ENCODE data around the gene TAF6L. TPM values are rescaled to one million over a fixed set of nuclear protein-coding genes. Genes with fewer than 3 reads are reported as not detected.

The TAF6L gene
- total RNA-seq, 1 donor from 2014 or later: 39.4 TPM

DNA sequence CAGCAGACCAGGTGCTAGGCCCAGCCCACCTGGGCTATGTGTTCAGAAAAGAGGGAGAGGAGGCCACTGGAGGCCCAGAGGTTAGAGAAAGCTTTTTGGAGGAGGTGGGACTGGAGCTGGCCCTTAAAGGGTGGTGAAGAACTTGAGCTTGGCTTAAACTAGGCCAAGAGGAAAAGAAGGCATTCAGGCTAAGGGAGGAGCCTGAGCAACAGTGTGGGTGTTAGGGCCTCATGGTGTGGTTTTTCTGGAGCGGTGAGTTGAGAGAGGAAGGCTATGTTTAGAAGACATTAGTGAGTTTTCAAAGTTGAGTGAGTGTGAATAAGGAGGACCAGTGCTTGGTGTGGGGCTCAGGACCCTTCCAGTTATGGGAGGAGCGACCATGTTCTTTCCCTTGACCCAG lies 6.2 kb downstream of the TAF6L start:
- H3K4me3 Mint-ChIP-seq (ENCODE audit: unreplicated experiment): no peak overlapping the region
- no peak for DNase-seq
- no peaks in the 10 kb centered on the region for H3K4me1 Mint-ChIP-seq (ENCODE audit: low read depth, unreplicated experiment)
- no peaks in the 10 kb centered on the region for H3K27me3 Mint-ChIP-seq (ENCODE audit: unreplicated experiment)
- peaks cover 4% of the 10 kb centered on the region for H3K9me3 Mint-ChIP-seq (ENCODE audit: unreplicated experiment)
- TF ChIP-seq, protein P1, sequence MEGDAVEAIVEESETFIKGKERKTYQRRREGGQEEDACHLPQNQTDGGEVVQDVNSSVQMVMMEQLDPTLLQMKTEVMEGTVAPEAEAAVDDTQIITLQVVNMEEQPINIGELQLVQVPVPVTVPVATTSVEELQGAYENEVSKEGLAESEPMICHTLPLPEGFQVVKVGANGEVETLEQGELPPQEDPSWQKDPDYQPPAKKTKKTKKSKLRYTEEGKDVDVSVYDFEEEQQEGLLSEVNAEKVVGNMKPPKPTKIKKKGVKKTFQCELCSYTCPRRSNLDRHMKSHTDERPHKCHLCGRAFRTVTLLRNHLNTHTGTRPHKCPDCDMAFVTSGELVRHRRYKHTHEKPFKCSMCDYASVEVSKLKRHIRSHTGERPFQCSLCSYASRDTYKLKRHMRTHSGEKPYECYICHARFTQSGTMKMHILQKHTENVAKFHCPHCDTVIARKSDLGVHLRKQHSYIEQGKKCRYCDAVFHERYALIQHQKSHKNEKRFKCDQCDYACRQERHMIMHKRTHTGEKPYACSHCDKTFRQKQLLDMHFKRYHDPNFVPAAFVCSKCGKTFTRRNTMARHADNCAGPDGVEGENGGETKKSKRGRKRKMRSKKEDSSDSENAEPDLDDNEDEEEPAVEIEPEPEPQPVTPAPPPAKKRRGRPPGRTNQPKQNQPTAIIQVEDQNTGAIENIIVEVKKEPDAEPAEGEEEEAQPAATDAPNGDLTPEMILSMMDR (IDR thresholded peaks at IDR 0.05; ENCODE audit: partially characterized antibody, unreplicated experiment): no peak
- no peaks in the 10 kb centered on the region for H3K36me3 Mint-ChIP-seq (ENCODE audit: unreplicated experiment)
- no peak overlapping the region for H3K27ac Mint-ChIP-seq (ENCODE audit: unreplicated experiment)

DNA sequence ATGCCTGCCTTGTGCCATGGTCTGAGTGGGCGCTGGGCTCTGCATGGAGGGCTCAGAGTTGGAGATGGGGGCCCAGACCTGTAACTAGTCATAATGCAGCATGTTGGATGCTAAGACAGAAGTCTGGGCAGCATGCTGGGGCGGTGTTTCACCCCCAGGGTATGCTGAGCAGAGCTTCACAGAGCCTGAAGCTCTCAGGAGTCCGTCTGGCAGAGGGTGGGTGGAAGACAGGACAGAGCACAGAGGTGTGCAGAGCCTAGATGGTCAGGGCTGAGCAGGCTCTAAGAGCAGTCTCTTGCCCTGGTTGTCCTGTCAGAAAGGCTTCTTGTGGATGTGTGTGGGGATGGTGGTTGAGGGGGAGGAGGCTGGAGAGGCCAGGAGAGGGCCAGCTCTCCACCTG lies 7.2 kb downstream of the TAF6L start:
- Mint-ChIP-seq H3K4me3 (ENCODE audit: unreplicated experiment) (no peak overlapping the region), H3K4me1 (ENCODE audit: low read depth, unreplicated experiment) (no peaks in the 10 kb centered on the region), H3K27me3 (ENCODE audit: unreplicated experiment) (no peaks in the 10 kb centered on the region), H3K36me3 (ENCODE audit: unreplicated experiment) (no peaks in the 10 kb centered on the region), H3K9me3 (ENCODE audit: unreplicated experiment) (peaks cover 4% of the 10 kb centered on the region), H3K27ac (ENCODE audit: unreplicated experiment) (no peak overlapping the region)
- DNase-seq: no peak
- TF ChIP-seq, protein P1 (IDR thresholded peaks at IDR 0.05; ENCODE audit: partially characterized antibody, unreplicated experiment): no peak

DNA sequence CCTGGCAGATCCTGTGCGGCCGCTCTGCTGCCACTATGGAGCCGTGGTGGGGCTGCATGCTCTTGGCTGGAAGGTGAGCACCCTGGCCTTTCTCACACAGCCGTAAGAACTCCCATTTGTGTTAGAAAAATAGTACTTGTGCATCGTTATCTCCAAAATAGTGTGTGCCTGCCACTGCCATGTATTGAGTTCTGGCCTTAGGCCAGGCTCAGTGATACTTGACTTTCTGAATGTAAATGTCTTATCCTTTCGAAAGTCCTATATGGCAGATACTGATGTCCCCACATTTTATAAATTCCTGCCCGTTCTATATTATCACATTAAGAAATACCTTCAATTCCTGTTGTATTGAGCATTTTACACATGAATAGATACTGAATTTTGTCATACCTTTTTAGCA lies 11.6 kb downstream of the TAF6L start:
- H3K27ac Mint-ChIP-seq (ENCODE audit: unreplicated experiment): no peak overlapping the region
- H3K36me3 Mint-ChIP-seq (ENCODE audit: unreplicated experiment): no peaks in the 10 kb centered on the region
- DNase-seq: no peak
- peaks cover 1% of the 10 kb centered on the region for H3K27me3 Mint-ChIP-seq (ENCODE audit: unreplicated experiment)
- peaks cover 1% of the 10 kb centered on the region for H3K4me1 Mint-ChIP-seq (ENCODE audit: low read depth, unreplicated experiment)
- H3K4me3 Mint-ChIP-seq (ENCODE audit: unreplicated experiment): no peak overlapping the region
- H3K9me3 Mint-ChIP-seq (ENCODE audit: unreplicated experiment): peaks cover 2% of the 10 kb centered on the region
- TF ChIP-seq, protein P1 (IDR thresholded peaks at IDR 0.05; ENCODE audit: partially characterized antibody, unreplicated experiment): no peak

DNA sequence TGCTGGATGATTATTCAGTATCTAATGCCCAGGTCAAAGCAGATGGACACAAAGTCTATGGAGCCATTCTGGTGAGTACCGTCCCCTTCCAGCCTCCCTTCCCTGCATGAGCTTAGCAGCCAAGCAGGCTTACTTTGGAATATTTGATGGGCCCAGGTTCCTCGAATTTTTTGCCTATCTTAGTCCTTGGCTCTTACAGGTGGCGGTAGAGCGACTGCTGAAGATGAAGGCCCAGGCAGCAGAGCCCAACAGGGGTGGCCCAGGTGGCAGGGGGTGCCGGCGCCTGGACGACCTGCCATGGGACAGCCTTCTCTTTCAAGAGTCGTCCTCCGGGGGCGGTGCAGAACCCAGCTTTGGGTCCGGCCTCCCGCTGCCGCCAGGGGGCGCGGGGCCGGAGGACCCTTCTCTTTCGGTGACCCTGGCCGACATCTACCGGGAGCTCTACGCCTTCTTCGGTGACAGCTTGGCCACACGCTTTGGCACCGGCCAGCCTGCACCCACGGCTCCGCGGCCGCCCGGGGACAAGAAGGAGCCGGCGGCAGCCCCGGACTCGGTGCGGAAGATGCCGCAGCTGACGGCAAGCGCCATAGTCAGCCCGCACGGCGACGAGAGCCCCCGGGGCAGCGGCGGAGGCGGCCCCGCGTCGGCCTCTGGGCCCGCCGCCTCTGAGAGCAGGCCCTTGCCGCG lies 15.3 kb downstream of the TAF6L start:
- H3K9me3 Mint-ChIP-seq (ENCODE audit: unreplicated experiment): peaks cover 2% of the 10 kb centered on the region
- H3K27ac Mint-ChIP-seq (ENCODE audit: unreplicated experiment): peak overlapping the region; percentile 82

More for the DNA sequence above, 15.3 kb downstream of the TAF6L start:
- Mint-ChIP-seq H3K4me1 (ENCODE audit: low read depth, unreplicated experiment) (peaks cover 4% of the 10 kb centered on the region), H3K4me3 (ENCODE audit: unreplicated experiment) (peak overlapping the region; percentile 79), H3K27me3 (ENCODE audit: unreplicated experiment) (peaks cover 2% of the 10 kb centered on the region), H3K36me3 (ENCODE audit: unreplicated experiment) (no peaks in the 10 kb centered on the region)
- TF ChIP-seq, protein P1 (IDR thresholded peaks at IDR 0.05; ENCODE audit: partially characterized antibody, unreplicated experiment): peak; percentile 98
- DNase-seq: peak; percentile 92

Data from glutamatergic neuron (in vitro differentiated cells).